GM23338 (cell line): ENCODE results near the gene IDH1. TPM values are rescaled to one million over a fixed set of nuclear protein-coding genes. Genes with fewer than 3 reads are reported as not detected.

ENCODE experiments used
- ATAC-seq: fragments of 200-7000 bp; cut with Tn5 transposase; 3 replicates; pipeline ENCODE4 v1.9.1; 2020
- DNase-seq: peaks from one replicate; pipeline ENCODE4 v3.0.0-alpha.2; 2015; ENCODE audit warnings: low spot score
- H2AFZ ChIP-seq: fragments of 200-600 bp; sonication (generic); 2 replicates; pipeline ENCODE4 v1.8.0; 2016; ENCODE audit warnings: antibody characterized with exemption, mild to moderate bottlenecking, moderate library complexity
- H3F3A ChIP-seq: fragments of 200-600 bp; sonication (generic); replicated peaks from 2 replicates; pipeline ENCODE4 v1.8.0; 2017; ENCODE audit warnings: antibody characterized with exemption, mixed run types, low read depth
- H3K27ac ChIP-seq: fragments of 200-600 bp; sonication (generic); 2 replicates; pipeline ENCODE4 v1.6.1; 2016; ENCODE audit warnings: low read depth
- H3K27me3 ChIP-seq: fragments of 200-600 bp; sonication (generic); 2 replicates; pipeline ENCODE4 v1.8.0; 2016; ENCODE audit warnings: mild to moderate bottlenecking, mixed run types, moderate library complexity; ENCODE audit not compliant: insufficient read depth
- H3K36me3 ChIP-seq: fragments of 200-600 bp; sonication (generic); 2 replicates; pipeline ENCODE4 v1.8.0; 2016; ENCODE audit warnings: mild to moderate bottlenecking; ENCODE audit not compliant: insufficient read depth
- H3K4me1 ChIP-seq: fragments of 200-600 bp; sonication (generic); 2 replicates; pipeline ENCODE4 v1.8.0; 2016; ENCODE audit warnings: mild to moderate bottlenecking, moderate library complexity; ENCODE audit not compliant: insufficient read depth
- H3K4me2 ChIP-seq: fragments of 200-600 bp; sonication (generic); 2 replicates; pipeline ENCODE4 v1.7.1; 2017; ENCODE audit warnings: mixed run types
- H3K4me3 ChIP-seq: fragments of 200-600 bp; sonication (generic); 2 replicates; pipeline ENCODE4 v1.6.1; 2016; ENCODE audit warnings: mixed run types
- H3K79me2 ChIP-seq: fragments of 200-600 bp; sonication (generic); replicated peaks from 2 replicates; pipeline ENCODE4 v1.8.0; 2017; ENCODE audit warnings: mild to moderate bottlenecking; ENCODE audit not compliant: insufficient read depth
- H3K9me2 ChIP-seq: fragments of 200-600 bp; sonication (generic); 2 replicates; pipeline ENCODE4 v1.8.0; 2017; ENCODE audit not compliant: insufficient read depth
- H4K20me1 ChIP-seq: fragments of 200-600 bp; sonication (generic); replicated peaks from 2 replicates; pipeline ENCODE4 v1.8.0; 2017; ENCODE audit warnings: mild to moderate bottlenecking; ENCODE audit not compliant: insufficient read depth
- H3K27ac Mint-ChIP-seq: 2 replicates; pipeline ENCODE4 v1.8.0; 2020; ENCODE audit warnings: inconsistent platforms, mild to moderate bottlenecking, moderate library complexity, mixed read lengths
- H3K27me3 Mint-ChIP-seq: 3 replicates; pipeline ENCODE4 v1.8.0; 2022; ENCODE audit warnings: low read depth, mild to moderate bottlenecking, moderate library complexity, mixed read lengths, inconsistent platforms; ENCODE audit not compliant: insufficient read depth, poor library complexity
- H3K36me3 Mint-ChIP-seq: 3 replicates; pipeline ENCODE4 v1.8.0; 2021; ENCODE audit warnings: low read depth, mild to moderate bottlenecking, inconsistent platforms, moderate library complexity, mixed read lengths
- H3K4me1 Mint-ChIP-seq: 3 replicates; pipeline ENCODE4 v1.8.0; 2020; ENCODE audit warnings: mild to moderate bottlenecking, inconsistent platforms, mixed read lengths
- H3K4me3 Mint-ChIP-seq: 3 replicates; pipeline ENCODE4 v1.8.0; 2021; ENCODE audit warnings: moderate library complexity, mild to moderate bottlenecking, inconsistent platforms, mixed read lengths
- H3K9me3 Mint-ChIP-seq: 3 replicates; pipeline ENCODE4 v1.8.0; 2020; ENCODE audit warnings: moderate library complexity, mild to moderate bottlenecking, inconsistent platforms, mixed read lengths
- CREB1 ChIP-seq: fragments of 250-450 bp; sonication (Bioruptor Pico); IDR thresholded peaks from 2 replicates; pipeline ENCODE4 v1.5.0; 2020; ENCODE audit warnings: low read depth, mild to moderate bottlenecking, moderate library complexity
- EZH2 ChIP-seq: fragments of 200-600 bp; sonication (generic); IDR thresholded peaks from one replicate; pipeline ENCODE4 v1.8.0; 2017; ENCODE audit warnings: antibody characterized with exemption, mild to moderate bottlenecking, low read depth; ENCODE audit not compliant: unreplicated experiment
- EZH2phosphoT487 ChIP-seq: fragments of 200-600 bp; sonication (generic); IDR thresholded peaks from one replicate; pipeline ENCODE4 v1.8.1; 2018; ENCODE audit warnings: antibody characterized with exemption; ENCODE audit not compliant: unreplicated experiment
- JUNB ChIP-seq: IDR thresholded peaks from one replicate; pipeline ENCODE4 v1.6.1; 2016; ENCODE audit warnings: antibody characterized with exemption; ENCODE audit not compliant: unreplicated experiment
- NANOG ChIP-seq: IDR thresholded peaks from 2 replicates; pipeline ENCODE4 v1.6.1; 2016; ENCODE audit warnings: antibody characterized with exemption, borderline replicate concordance
- POLR2AphosphoS5 ChIP-seq: IDR thresholded peaks from 2 replicates; pipeline ENCODE4 v1.6.1; 2016; ENCODE audit warnings: antibody characterized with exemption, low read depth
- STAT1 ChIP-seq: IDR thresholded peaks from one replicate; pipeline ENCODE4 v1.6.1; 2016; ENCODE audit warnings: antibody characterized with exemption; ENCODE audit not compliant: unreplicated experiment
- ZNF114 ChIP-seq: fragments of 250-450 bp; sonication (Bioruptor Pico); IDR thresholded peaks from 2 replicates; pipeline ENCODE4 v1.5.0; 2020; ENCODE audit warnings: mild to moderate bottlenecking, moderate library complexity
- ZNF331 ChIP-seq: fragments of 250-450 bp; sonication (Bioruptor Pico); IDR thresholded peaks from 2 replicates; pipeline ENCODE4 v1.5.0; 2020; ENCODE audit warnings: low read depth, mild to moderate bottlenecking, moderate library complexity
- polyA plus RNA-seq: library from polyadenylated mRNA; unstranded; fragments of >200 nt; fragmentation: Nextera tagmentation; extraction: Ambion mirVana; gene quantifications from 2 replicates; pipeline ENCODE4 v1.2.1, GENCODE V29; 2016
- total RNA-seq: library from RNA; depleted of rRNA; stranded (reverse); fragments of >200 nt; shearing (Covaris generic); gene quantifications from 2 replicates; pipeline ENCODE4 v1.2.3, GENCODE V29; 2014
- TF ChIP-seq, protein P1 (sequence below): IDR thresholded peaks from one replicate; pipeline ENCODE4 v1.6.1; 2018; ENCODE audit warnings: antibody characterized with exemption; ENCODE audit not compliant: unreplicated experiment
- TF ChIP-seq, protein P2 (sequence below): IDR thresholded peaks from 2 replicates; pipeline ENCODE4 v1.6.1; 2016; ENCODE audit warnings: antibody characterized with exemption
- TF ChIP-seq, protein P3 (sequence below), 2 experiments: fragments of 200-600 bp in 1 of 2; sonication (generic) in 1 of 2; conservative IDR thresholded peaks; 2 replicates each; pipeline versions ENCODE4 v1.5.1 to v1.6.1; 2016 to 2017; ENCODE audit warnings: antibody characterized with exemption in 2 of 2, low read depth in 2 of 2, mild to moderate bottlenecking in 2 of 2, moderate library complexity in 1 of 2
- TF ChIP-seq, protein P4 (sequence below): fragments of 250-450 bp; sonication (Bioruptor Pico); IDR thresholded peaks from 2 replicates; pipeline ENCODE4 v1.5.0; 2020; ENCODE audit warnings: mild to moderate bottlenecking, moderate library complexity

Gene IDH1
- total and polyA plus RNA-seq, 2 experiments from 2014 or later: 315 to 536 TPM

DNA sequence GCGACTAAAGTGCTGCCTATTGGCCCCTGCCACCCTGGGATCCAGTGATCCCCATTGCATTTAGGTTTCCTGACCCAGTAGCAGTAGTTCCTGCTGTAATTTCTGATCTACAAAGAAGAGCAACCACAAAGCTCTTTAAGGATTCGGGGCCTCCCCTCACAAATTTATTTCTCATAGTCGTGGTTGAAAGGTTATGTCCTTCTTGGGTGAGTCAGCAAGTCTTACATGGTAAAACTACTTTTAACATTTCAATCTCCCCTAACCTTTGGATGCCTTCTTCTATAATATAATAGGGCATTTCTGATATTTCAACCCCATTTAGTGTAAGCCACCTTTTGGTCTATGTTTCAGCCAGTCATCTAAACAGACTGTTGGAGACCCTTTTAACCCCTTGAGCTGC, 26.1 kb upstream of the IDH1 start:
- no peak overlapping the region for H3K4me3 Mint-ChIP-seq
- Histone ChIP-seq H3K9me2 (no peaks in the 10 kb centered on the region), H3K27me3 (no peaks in the 10 kb centered on the region), H3K79me2 (peaks cover 40% of the 10 kb centered on the region), H2AFZ (no peak overlapping the region), H3K4me2 (no peak overlapping the region), H3K4me3 (no peak overlapping the region), H3K36me3 (peaks cover 63% of the 10 kb centered on the region), H3F3A (no peaks in the 10 kb centered on the region), H4K20me1 (peaks cover 16% of the 10 kb centered on the region), H3K4me1 (no peaks in the 10 kb centered on the region), H3K27ac (no peak overlapping the region)
- no peaks in the 10 kb centered on the region for H3K4me1 Mint-ChIP-seq
- H3K36me3 Mint-ChIP-seq: peaks cover 73% of the 10 kb centered on the region
- DNase-seq: no peak
- no peak for ATAC-seq
- no peaks in the 10 kb centered on the region for H3K27me3 Mint-ChIP-seq
- TF ChIP-seq, protein P1, sequence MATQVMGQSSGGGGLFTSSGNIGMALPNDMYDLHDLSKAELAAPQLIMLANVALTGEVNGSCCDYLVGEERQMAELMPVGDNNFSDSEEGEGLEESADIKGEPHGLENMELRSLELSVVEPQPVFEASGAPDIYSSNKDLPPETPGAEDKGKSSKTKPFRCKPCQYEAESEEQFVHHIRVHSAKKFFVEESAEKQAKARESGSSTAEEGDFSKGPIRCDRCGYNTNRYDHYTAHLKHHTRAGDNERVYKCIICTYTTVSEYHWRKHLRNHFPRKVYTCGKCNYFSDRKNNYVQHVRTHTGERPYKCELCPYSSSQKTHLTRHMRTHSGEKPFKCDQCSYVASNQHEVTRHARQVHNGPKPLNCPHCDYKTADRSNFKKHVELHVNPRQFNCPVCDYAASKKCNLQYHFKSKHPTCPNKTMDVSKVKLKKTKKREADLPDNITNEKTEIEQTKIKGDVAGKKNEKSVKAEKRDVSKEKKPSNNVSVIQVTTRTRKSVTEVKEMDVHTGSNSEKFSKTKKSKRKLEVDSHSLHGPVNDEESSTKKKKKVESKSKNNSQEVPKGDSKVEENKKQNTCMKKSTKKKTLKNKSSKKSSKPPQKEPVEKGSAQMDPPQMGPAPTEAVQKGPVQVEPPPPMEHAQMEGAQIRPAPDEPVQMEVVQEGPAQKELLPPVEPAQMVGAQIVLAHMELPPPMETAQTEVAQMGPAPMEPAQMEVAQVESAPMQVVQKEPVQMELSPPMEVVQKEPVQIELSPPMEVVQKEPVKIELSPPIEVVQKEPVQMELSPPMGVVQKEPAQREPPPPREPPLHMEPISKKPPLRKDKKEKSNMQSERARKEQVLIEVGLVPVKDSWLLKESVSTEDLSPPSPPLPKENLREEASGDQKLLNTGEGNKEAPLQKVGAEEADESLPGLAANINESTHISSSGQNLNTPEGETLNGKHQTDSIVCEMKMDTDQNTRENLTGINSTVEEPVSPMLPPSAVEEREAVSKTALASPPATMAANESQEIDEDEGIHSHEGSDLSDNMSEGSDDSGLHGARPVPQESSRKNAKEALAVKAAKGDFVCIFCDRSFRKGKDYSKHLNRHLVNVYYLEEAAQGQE: no peak
- TF ChIP-seq, protein P2, sequence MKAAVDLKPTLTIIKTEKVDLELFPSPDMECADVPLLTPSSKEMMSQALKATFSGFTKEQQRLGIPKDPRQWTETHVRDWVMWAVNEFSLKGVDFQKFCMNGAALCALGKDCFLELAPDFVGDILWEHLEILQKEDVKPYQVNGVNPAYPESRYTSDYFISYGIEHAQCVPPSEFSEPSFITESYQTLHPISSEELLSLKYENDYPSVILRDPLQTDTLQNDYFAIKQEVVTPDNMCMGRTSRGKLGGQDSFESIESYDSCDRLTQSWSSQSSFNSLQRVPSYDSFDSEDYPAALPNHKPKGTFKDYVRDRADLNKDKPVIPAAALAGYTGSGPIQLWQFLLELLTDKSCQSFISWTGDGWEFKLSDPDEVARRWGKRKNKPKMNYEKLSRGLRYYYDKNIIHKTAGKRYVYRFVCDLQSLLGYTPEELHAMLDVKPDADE: no peak
- TF ChIP-seq CREB1 (CRISPR knock-in tag) (no peak), ZNF114 (no peak), NANOG (no peak), EZH2 (no peak), ZNF331 (CRISPR knock-in tag) (no peak), STAT1 (no peak), JUNB (no peak), EZH2phosphoT487 (no peak), POLR2AphosphoS5 (no peak)
- TF ChIP-seq, protein P3, sequence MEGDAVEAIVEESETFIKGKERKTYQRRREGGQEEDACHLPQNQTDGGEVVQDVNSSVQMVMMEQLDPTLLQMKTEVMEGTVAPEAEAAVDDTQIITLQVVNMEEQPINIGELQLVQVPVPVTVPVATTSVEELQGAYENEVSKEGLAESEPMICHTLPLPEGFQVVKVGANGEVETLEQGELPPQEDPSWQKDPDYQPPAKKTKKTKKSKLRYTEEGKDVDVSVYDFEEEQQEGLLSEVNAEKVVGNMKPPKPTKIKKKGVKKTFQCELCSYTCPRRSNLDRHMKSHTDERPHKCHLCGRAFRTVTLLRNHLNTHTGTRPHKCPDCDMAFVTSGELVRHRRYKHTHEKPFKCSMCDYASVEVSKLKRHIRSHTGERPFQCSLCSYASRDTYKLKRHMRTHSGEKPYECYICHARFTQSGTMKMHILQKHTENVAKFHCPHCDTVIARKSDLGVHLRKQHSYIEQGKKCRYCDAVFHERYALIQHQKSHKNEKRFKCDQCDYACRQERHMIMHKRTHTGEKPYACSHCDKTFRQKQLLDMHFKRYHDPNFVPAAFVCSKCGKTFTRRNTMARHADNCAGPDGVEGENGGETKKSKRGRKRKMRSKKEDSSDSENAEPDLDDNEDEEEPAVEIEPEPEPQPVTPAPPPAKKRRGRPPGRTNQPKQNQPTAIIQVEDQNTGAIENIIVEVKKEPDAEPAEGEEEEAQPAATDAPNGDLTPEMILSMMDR (conservative IDR thresholded peaks at IDR 0.05; ENCODE audit: low read depth in 2 of 2): no peak
- TF ChIP-seq, protein P4, sequence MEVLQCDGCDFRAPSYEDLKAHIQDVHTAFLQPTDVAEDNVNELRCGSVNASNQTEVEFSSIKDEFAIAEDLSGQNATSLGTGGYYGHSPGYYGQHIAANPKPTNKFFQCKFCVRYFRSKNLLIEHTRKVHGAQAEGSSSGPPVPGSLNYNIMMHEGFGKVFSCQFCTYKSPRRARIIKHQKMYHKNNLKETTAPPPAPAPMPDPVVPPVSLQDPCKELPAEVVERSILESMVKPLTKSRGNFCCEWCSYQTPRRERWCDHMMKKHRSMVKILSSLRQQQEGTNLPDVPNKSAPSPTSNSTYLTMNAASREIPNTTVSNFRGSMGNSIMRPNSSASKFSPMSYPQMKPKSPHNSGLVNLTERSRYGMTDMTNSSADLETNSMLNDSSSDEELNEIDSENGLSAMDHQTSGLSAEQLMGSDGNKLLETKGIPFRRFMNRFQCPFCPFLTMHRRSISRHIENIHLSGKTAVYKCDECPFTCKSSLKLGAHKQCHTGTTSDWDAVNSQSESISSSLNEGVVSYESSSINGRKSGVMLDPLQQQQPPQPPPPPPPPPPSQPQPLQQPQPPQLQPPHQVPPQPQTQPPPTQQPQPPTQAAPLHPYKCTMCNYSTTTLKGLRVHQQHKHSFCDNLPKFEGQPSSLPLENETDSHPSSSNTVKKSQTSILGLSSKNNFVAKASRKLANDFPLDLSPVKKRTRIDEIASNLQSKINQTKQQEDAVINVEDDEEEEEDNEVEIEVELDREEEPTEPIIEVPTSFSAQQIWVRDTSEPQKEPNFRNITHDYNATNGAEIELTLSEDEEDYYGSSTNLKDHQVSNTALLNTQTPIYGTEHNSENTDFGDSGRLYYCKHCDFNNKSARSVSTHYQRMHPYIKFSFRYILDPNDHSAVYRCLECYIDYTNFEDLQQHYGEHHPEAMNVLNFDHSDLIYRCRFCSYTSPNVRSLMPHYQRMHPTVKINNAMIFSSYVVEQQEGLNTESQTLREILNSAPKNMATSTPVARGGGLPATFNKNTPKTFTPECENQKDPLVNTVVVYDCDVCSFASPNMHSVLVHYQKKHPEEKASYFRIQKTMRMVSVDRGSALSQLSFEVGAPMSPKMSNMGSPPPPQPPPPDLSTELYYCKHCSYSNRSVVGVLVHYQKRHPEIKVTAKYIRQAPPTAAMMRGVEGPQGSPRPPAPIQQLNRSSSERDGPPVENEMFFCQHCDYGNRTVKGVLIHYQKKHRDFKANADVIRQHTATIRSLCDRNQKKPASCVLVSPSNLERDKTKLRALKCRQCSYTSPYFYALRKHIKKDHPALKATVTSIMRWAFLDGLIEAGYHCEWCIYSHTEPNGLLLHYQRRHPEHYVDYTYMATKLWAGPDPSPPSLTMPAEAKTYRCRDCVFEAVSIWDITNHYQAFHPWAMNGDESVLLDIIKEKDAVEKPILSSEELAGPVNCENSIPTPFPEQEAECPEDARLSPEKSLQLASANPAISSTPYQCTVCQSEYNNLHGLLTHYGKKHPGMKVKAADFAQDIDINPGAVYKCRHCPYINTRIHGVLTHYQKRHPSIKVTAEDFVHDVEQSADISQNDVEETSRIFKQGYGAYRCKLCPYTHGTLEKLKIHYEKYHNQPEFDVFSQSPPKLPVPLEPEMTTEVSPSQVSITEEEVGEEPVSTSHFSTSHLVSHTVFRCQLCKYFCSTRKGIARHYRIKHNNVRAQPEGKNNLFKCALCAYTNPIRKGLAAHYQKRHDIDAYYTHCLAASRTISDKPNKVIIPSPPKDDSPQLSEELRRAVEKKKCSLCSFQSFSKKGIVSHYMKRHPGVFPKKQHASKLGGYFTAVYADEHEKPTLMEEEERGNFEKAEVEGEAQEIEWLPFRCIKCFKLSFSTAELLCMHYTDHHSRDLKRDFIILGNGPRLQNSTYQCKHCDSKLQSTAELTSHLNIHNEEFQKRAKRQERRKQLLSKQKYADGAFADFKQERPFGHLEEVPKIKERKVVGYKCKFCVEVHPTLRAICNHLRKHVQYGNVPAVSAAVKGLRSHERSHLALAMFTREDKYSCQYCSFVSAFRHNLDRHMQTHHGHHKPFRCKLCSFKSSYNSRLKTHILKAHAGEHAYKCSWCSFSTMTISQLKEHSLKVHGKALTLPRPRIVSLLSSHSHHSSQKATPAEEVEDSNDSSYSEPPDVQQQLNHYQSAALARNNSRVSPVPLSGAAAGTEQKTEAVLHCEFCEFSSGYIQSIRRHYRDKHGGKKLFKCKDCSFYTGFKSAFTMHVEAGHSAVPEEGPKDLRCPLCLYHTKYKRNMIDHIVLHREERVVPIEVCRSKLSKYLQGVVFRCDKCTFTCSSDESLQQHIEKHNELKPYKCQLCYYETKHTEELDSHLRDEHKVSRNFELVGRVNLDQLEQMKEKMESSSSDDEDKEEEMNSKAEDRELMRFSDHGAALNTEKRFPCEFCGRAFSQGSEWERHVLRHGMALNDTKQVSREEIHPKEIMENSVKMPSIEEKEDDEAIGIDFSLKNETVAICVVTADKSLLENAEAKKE (CRISPR knock-in tag): no peak
- no peaks in the 10 kb centered on the region for H3K9me3 Mint-ChIP-seq
- no peak overlapping the region; the same call in 1 of the 2 replicates for H3K27ac Mint-ChIP-seq
